Raji (cell line): ENCODE data around the gene SMCO2.

Source experiments
- POLR2A ChIP-seq: IDR thresholded peaks from 2 replicates; pipeline ENCODE4 v1.6.1; 2011; ENCODE audit warnings: low read depth, low read length, control low read depth; ENCODE audit not compliant: insufficient read depth

The SMCO2 gene

GRCh38 chr12:27436768-27437167, 9.8 kb upstream of the SMCO2 start:
- no peak for TF ChIP-seq POLR2A

GRCh38 chr12:27437839-27438238, 8.7 kb upstream of the SMCO2 start:
- TF ChIP-seq POLR2A: no peak

- no peak for TF ChIP-seq POLR2A
These were observed 1.2 kb downstream of the SMCO2 start for GRCh38 chr12:27447761-27448160.

- TF ChIP-seq POLR2A: no peak
These were observed 2.5 kb downstream of the SMCO2 start for GRCh38 chr12:27449026-27449425.

- no peak for TF ChIP-seq POLR2A
These were observed 3.5 kb downstream of the SMCO2 start for GRCh38 chr12:27449893-27450534.

GRCh38 chr12:27451036-27451825, 4.7 kb downstream of the SMCO2 start:
- no peak for TF ChIP-seq POLR2A

GRCh38 chr12:27453421-27453820, 6.9 kb downstream of the SMCO2 start:
- TF ChIP-seq POLR2A: no peak

- TF ChIP-seq POLR2A: no peak
These were observed 9.1 kb downstream of the SMCO2 start for GRCh38 chr12:27455589-27455988.

- TF ChIP-seq POLR2A: no peak
These were observed 10.1 kb downstream of the SMCO2 start for GRCh38 chr12:27456618-27457017.

GRCh38 chr12:27460471-27460978, 14.0 kb downstream of the SMCO2 start:
- TF ChIP-seq POLR2A: no peak

- TF ChIP-seq POLR2A: no peak
These were observed 15.7 kb downstream of the SMCO2 start for GRCh38 chr12:27462151-27462694.

- no peak for TF ChIP-seq POLR2A
These were observed 16.3 kb downstream of the SMCO2 start for GRCh38 chr12:27462851-27463250.

- TF ChIP-seq POLR2A: no peak
These were observed 17.1 kb downstream of the SMCO2 start for GRCh38 chr12:27463511-27464219.

GRCh38 chr12:27464220-27464554, 17.7 kb downstream of the SMCO2 start:
- TF ChIP-seq POLR2A: no peak

- TF ChIP-seq POLR2A: no peak
These were observed 21.1 kb downstream of the SMCO2 start for GRCh38 chr12:27467641-27468040.
